GM12878 (cell line): ENCODE data around the gene ANP32A. TPM values are rescaled to one million over a fixed set of nuclear protein-coding genes. Genes with fewer than 3 reads are reported as not detected.

Source experiments
- ATAC-seq: fragments of 200-7000 bp; cut with Tn5 transposase; 3 replicates; pipeline ENCODE4 v1.9.1; 2020; ENCODE audit warnings: mild to moderate bottlenecking, moderate library complexity
- BruUV-seq: library from RNA; stranded (reverse); fragments of 400-500 nt; replicated peaks from 2 replicates; lab custom pipeline; 2021; lab: Mats Ljungman, UMichigan
- CTCF ChIA-PET: fragments of 300-600 bp; sonication (Branson Sonifier 250); formaldehyde crosslinking; extraction: SDS; loops from one replicate; lab custom pipeline; 2021; ENCODE audit warnings: inconsistent platforms; lab: Yijun Ruan, JAX
- POLR2A ChIA-PET: fragments of 350-600 bp; formaldehyde crosslinking; extraction: SDS; loops from one replicate; lab custom pipeline; 2021; ENCODE audit warnings: inconsistent platforms; lab: Charles Lee
- RAD21 ChIA-PET: fragments of 300-600 bp; sonication (Branson Sonifier 250); formaldehyde crosslinking; loops from one replicate; lab custom pipeline; 2023; ENCODE audit warnings: antibody characterized with exemption; ENCODE audit not compliant: unreplicated experiment; lab: Charles Lee
- SMC1A ChIA-PET: fragments of 300-600 bp; sonication (Branson Sonifier 250); formaldehyde crosslinking; loops from one replicate; lab custom pipeline; 2023; ENCODE audit not compliant: unreplicated experiment, uncharacterized antibody; lab: Charles Lee
- DNase-seq: peaks from one replicate; pipeline ENCODE4 v3.0.0-alpha.2; 2011; ENCODE audit warnings: low read depth, low spot score
- FAIRE-seq: peaks from 3 replicates; lab custom pipeline; 2011; peaks lifted over from hg19 to GRCh38; lab: Jason Lieb, UNC
- H2AFZ ChIP-seq: 2 replicates; pipeline ENCODE4 v1.6.0; 2011; ENCODE audit warnings: low read depth, low read length, control low read depth; ENCODE audit not compliant: control insufficient read depth
- H3K27ac ChIP-seq: 2 replicates; pipeline ENCODE4 v1.5.1; 2011; ENCODE audit warnings: control low read depth; ENCODE audit not compliant: control insufficient read depth, insufficient read depth
- H3K27me3 ChIP-seq, 2 experiments: replicated peaks in 1 of 2; 2 replicates each; pipeline versions ENCODE4 v1.6.0 to v1.6.1; 2011; ENCODE audit warnings: low read length in 1 of 2; ENCODE audit not compliant: control insufficient read depth in 2 of 2, insufficient read depth in 2 of 2
- H3K36me3 ChIP-seq, 2 experiments: 2 replicates each; pipeline ENCODE4 v1.5.1; 2011; ENCODE audit warnings: low read length in 1 of 2; ENCODE audit not compliant: control insufficient read depth in 2 of 2, insufficient read depth in 2 of 2
- H3K4me1 ChIP-seq: 2 replicates; pipeline ENCODE4 v1.6.1; 2011; ENCODE audit warnings: mild to moderate bottlenecking, low read length, moderate library complexity, mixed read lengths; ENCODE audit not compliant: control insufficient read depth, insufficient read depth
- H3K4me2 ChIP-seq: 2 replicates; pipeline ENCODE4 v1.6.0; 2011; ENCODE audit warnings: control low read depth; ENCODE audit not compliant: control insufficient read depth, insufficient read depth
- H3K4me3 ChIP-seq: fragments of 200-600 bp; sonication (generic); 2 replicates; pipeline ENCODE4 v1.5.1; 2016
- H3K79me2 ChIP-seq: 2 replicates; pipeline ENCODE4 v1.6.0; 2011; ENCODE audit warnings: low read length; ENCODE audit not compliant: control insufficient read depth, insufficient read depth
- H3K9ac ChIP-seq: 2 replicates; pipeline ENCODE4 v1.8.0; 2011; ENCODE audit warnings: low read length, control low read depth, mixed read lengths; ENCODE audit not compliant: control insufficient read depth, insufficient read depth
- H3K9me3 ChIP-seq: replicated peaks from 3 replicates; pipeline ENCODE4 v1.5.1; 2011; ENCODE audit warnings: mild to moderate bottlenecking, low read length; ENCODE audit not compliant: control insufficient read depth, insufficient read depth
- H4K20me1 ChIP-seq: 2 replicates; pipeline ENCODE4 v1.6.0; 2011; ENCODE audit not compliant: control insufficient read depth, insufficient read depth
- JUNB ChIP-seq: IDR thresholded peaks from 2 replicates; pipeline ENCODE4 v1.6.1; 2016; ENCODE audit warnings: antibody characterized with exemption, mild to moderate bottlenecking
- MTA3 ChIP-seq: IDR thresholded peaks from 2 replicates; pipeline ENCODE4 v1.6.1; 2012; ENCODE audit warnings: low read length, inconsistent platforms, borderline replicate concordance
- MYC ChIP-seq: IDR thresholded peaks from 2 replicates; pipeline ENCODE4 v1.6.1; 2011; ENCODE audit warnings: mild to moderate bottlenecking, low read length, moderate library complexity, inconsistent platforms; ENCODE audit not compliant: insufficient read depth, insufficient replicate concordance, insufficient read length, severe bottlenecking
- PAX8 ChIP-seq: fragments of 450-650 bp; IDR thresholded peaks from 2 replicates; pipeline ENCODE4 v1.6.1; 2017; ENCODE audit warnings: mild to moderate bottlenecking, moderate library complexity
- SIX5 ChIP-seq: IDR thresholded peaks from 2 replicates; pipeline ENCODE4 v1.6.1; 2011; ENCODE audit warnings: mild to moderate bottlenecking, low read depth, low read length, moderate library complexity; ENCODE audit not compliant: severe bottlenecking
- ZBED1 ChIP-seq: IDR thresholded peaks from 2 replicates; pipeline ENCODE4 v1.6.1; 2016; ENCODE audit warnings: borderline replicate concordance
- ZNF24 ChIP-seq: fragments of 450-650 bp; IDR thresholded peaks from 2 replicates; pipeline ENCODE4 v1.6.1; 2017; ENCODE audit warnings: antibody characterized with exemption, mild to moderate bottlenecking
- WGBS: methylation state at CpG from one replicate; pipeline ENCODE4 v1.1.6; 2016; ENCODE audit warnings: low lambda C conversion rate; ENCODE audit not compliant: insufficient replicate concordance, insufficient coverage; ENCODE audit errors: missing lambda C conversion rate; 5-methylcytosine and 5-hydroxymethylcytosine counted together
- in situ Hi-C: fragments of 300-500 bp; cut with MboI; formaldehyde crosslinking; loops from 9 replicates; pipeline ENCODE4 v1.14.3; 2018; ENCODE audit warnings: mixed read lengths
- intact Hi-C: fragments of 100-400 bp; cut with micrococcal nuclease; formaldehyde crosslinking; loops from one replicate; pipeline ENCODE4 v1.14.2; 2022; ENCODE audit not compliant: unreplicated experiment
- polyA plus RNA-seq, 11 experiments: library from polyadenylated mRNA; depleted of rRNA in 4 of 11; unstranded in 6 of 11; stranded (reverse) in 5 of 11; fragments of >200 nt; fragmentation: Nextera tagmentation in 4 of 11; fragmentation: Illumina TruSeq in 1 of 11; extraction: Ambion mirVana in 4 of 11; extraction: Trizol in 1 of 11; gene quantifications; 1 replicate in 1 of 11; 2 replicates in 10 of 11; pipeline versions ENCODE4 v1.2.1 to v1.2.3, GENCODE V29; 2011 to 2016; ENCODE audit warnings: inconsistent platforms in 2 of 11, missing spikeins in 2 of 11, low read depth in 1 of 11
- total RNA-seq, 4 experiments: library from RNA; depleted of rRNA in 3 of 4; stranded (reverse); fragments of >200 nt in 3 of 4; fragmentation: Illumina TruSeq in 1 of 4; extraction: Trizol in 1 of 4; gene quantifications; 2 replicates each; pipeline versions ENCODE4 v1.2.1 to v1.2.3, GENCODE V29; 2013 to 2021
- TF ChIP-seq, protein P1 (sequence below): fragments of 450-650 bp; IDR thresholded peaks from 2 replicates; pipeline ENCODE4 v1.6.1; 2016; ENCODE audit warnings: mild to moderate bottlenecking
- TF ChIP-seq, protein P2 (sequence below): IDR thresholded peaks from 2 replicates; pipeline ENCODE4 v1.6.1; 2012; ENCODE audit warnings: low read length, inconsistent platforms

The ANP32A gene
- total and polyA plus RNA-seq, 10 of the 15 experiments (the other 5 are each of a cell fraction or from before 2014, with no cell fraction given): 29.6 to 666 (median 234) TPM

DNA sequence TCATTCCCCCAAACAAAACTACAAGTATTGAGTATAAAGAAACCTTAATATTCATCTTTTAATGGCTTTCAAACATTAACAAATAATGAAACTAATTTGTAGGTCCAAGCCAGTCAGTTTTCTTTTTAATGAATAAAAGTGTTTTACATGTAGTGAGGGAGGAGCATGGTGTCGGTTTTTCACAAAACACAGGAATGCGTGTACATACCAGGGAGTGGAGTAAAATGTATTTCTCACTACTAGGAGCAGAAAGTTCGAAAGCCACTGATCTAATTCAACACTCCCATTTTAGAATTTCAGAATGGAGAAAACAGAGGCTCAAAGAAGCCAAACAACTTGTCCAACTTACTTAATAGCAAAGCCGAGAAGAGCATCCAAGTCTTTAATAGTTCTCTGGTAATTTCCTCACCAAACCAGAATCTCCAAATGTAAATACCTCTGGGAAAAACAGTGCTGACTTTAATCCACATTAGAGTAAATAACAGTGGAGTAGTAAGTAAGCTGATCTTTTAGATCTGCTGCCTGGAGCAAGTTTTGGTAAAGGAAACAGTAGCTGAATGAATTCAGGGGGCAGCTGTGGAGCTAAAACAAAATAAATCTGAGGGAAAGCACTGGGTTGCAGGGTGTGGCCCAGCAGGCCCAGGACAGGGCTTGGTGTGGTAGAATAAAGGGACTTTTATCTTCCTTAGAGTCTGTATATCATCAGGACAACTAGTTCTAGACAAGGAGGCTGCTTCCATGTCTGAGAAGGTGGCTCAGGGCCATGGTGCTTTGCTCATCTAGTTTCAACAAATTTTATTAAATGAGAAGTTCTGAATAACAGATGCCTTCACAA lies 7.9 kb downstream of the ANP32A start:
- H4K20me1 ChIP-seq: peaks cover 25% of the 10 kb centered on the region
- no peak overlapping the region for H3K4me3 ChIP-seq
- ChIA-PET RAD21 (interaction anchor here (1.0 kb wide), 1 partner anchor 16 kb away, joined by 4 read pairs; no protein-coding TSS in a partner anchor), SMC1A (interaction anchor here (1.4 to 7.6 kb wide), 4 partner anchors 9 to 44 kb away, joined by 3 to 67 read pairs (median 5); no protein-coding TSS in a partner anchor), POLR2A (interaction anchor here (1.0 to 1.2 kb wide), 5 partner anchors 12 to 21 kb away, joined by 3 to 8 read pairs (median 3); no protein-coding TSS in a partner anchor), CTCF (interaction anchor here (0.6 to 1.5 kb wide), 4 partner anchors 8 to 24 kb away, joined by 3 to 4 read pairs (median 4); no protein-coding TSS in a partner anchor)
- ATAC-seq (no peak), FAIRE-seq (no peak), DNase-seq (no peak)
- H3K9me3 ChIP-seq: no peaks in the 10 kb centered on the region
- peak overlapping the region; percentile 7; the same call in 1 of the 2 replicates for H3K4me2 ChIP-seq
- no peaks in the 10 kb centered on the region for H3K27me3 ChIP-seq
- H3K4me1 ChIP-seq: peaks cover 31% of the 10 kb centered on the region
- H3K79me2 ChIP-seq: peaks cover 98% of the 10 kb centered on the region
- TF ChIP-seq, protein P1, sequence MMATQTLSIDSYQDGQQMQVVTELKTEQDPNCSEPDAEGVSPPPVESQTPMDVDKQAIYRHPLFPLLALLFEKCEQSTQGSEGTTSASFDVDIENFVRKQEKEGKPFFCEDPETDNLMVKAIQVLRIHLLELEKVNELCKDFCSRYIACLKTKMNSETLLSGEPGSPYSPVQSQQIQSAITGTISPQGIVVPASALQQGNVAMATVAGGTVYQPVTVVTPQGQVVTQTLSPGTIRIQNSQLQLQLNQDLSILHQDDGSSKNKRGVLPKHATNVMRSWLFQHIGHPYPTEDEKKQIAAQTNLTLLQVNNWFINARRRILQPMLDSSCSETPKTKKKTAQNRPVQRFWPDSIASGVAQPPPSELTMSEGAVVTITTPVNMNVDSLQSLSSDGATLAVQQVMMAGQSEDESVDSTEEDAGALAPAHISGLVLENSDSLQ: no peak
- 0 out of 2 replicates have a peak, but pooled peaks have one; percentile 26 for TF ChIP-seq MTA3
- peaks cover 13 to 20% of the 10 kb centered on the region in 2 experiments for H3K36me3 ChIP-seq
- H2AFZ ChIP-seq: no peak overlapping the region
- in situ Hi-C loops (loop anchor here (25.0 kb wide), 1 partner anchor 1276 kb away; the partner anchor contains the start of gene MAP2K5), intact Hi-C loops (no loop called here)
- H3K27ac ChIP-seq: no peak overlapping the region
- WGBS: 73% methylated on average over 4 of the region's 4 CpGs
- H3K9ac ChIP-seq: no peak overlapping the region
- BruUV-seq: no TSS peak

DNA sequence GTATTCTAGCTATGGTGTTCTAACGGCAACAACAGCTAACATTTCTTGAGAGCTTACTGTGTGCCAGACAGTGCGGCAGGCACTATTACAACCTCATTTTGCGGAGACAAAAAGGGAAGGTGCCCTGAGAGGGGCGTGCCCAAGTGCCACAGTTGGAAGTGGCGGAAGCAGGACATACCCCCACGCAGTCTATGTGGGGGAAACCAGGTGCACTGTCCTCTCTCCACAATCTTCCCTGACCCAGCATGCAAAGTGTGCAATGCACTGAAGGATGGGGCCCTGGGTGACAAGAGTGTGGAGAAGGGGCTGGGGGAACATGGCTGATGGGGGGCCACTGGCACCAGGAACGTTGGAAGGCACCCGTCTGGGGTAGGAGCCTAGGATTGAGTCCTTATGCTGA lies 8.6 kb downstream of the ANP32A start:
- in situ Hi-C loops: loop anchor here (25.0 kb wide), 1 partner anchor 1275 kb away; the partner anchor contains the start of gene MAP2K5
- no peak overlapping the region for H3K27ac ChIP-seq
- peaks cover 98% of the 10 kb centered on the region for H3K79me2 ChIP-seq
- no peaks in the 10 kb centered on the region for H3K27me3 ChIP-seq
- H3K36me3 ChIP-seq: peaks cover 15 to 23% of the 10 kb centered on the region in 2 experiments
- SMC1A ChIA-PET: interaction anchor here (1.3 kb wide), 1 partner anchor 11 kb away, joined by 3 read pairs; no protein-coding TSS in a partner anchor
- no peak for ATAC-seq
- RAD21 ChIA-PET: no interaction called here
- peaks cover 32% of the 10 kb centered on the region for H3K4me1 ChIP-seq
- FAIRE-seq: no peak
- no peak overlapping the region for H3K9ac ChIP-seq
- H3K4me2 ChIP-seq: no peak overlapping the region
- 91% methylated on average over 8 of the region's 8 CpGs for WGBS
- no TSS peak for BruUV-seq
- no peaks in the 10 kb centered on the region for H3K9me3 ChIP-seq
- H3K4me3 ChIP-seq: no peak overlapping the region
- H4K20me1 ChIP-seq: peaks cover 29% of the 10 kb centered on the region
- CTCF ChIA-PET: interaction anchor here (0.7 kb wide), 1 partner anchor 14 kb away, joined by 3 read pairs; no protein-coding TSS in a partner anchor
- POLR2A ChIA-PET: no interaction called here
- TF ChIP-seq ZBED1 (no peak), PAX8 (no peak), MTA3 (no peak), JUNB (no peak), MYC (no peak), SIX5 (no peak), ZNF24 (no peak)
- TF ChIP-seq, protein P2, sequence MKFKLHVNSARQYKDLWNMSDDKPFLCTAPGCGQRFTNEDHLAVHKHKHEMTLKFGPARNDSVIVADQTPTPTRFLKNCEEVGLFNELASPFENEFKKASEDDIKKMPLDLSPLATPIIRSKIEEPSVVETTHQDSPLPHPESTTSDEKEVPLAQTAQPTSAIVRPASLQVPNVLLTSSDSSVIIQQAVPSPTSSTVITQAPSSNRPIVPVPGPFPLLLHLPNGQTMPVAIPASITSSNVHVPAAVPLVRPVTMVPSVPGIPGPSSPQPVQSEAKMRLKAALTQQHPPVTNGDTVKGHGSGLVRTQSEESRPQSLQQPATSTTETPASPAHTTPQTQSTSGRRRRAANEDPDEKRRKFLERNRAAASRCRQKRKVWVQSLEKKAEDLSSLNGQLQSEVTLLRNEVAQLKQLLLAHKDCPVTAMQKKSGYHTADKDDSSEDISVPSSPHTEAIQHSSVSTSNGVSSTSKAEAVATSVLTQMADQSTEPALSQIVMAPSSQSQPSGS: no peak
- TF ChIP-seq, all 136 proteins: peak for 0
- no peak overlapping the region for H2AFZ ChIP-seq
- DNase-seq: no peak
- intact Hi-C loops: no loop called here
